AG09319 (cell line): ENCODE measurements around the gene OLIG1.

Source experiments
- DNase-seq: peaks from one replicate; pipeline ENCODE4 v3.0.0-alpha.2; 2010; ENCODE audit warnings: low read depth; ENCODE audit errors: extremely low read depth
- TF ChIP-seq, protein P1 (sequence below): IDR thresholded peaks from 2 replicates; pipeline ENCODE4 v1.5.1; 2011; ENCODE audit warnings: low read depth, mild to moderate bottlenecking, inconsistent platforms, low read length, moderate library complexity

OLIG1 gene

DNA sequence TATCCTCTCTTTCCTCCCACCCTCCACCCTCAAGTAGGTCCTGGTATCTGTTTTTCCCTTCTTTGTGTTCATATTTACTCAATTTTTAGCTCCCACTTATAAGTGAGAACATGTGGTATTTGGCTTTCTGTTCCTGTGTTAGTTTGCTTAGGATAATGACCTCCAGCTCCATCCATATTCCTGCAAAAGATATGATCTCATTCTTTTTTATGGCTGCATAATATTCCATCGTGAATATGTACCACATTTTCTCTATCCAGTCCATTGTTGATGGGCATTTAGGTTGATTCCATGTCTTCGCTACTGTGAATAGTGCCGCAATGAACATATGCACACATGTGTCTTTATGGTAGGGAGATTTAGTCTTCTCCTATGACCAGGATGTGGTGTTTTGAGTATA is 29.7 kb upstream of the OLIG1 start:
- no peak for DNase-seq
- TF ChIP-seq, protein P1, sequence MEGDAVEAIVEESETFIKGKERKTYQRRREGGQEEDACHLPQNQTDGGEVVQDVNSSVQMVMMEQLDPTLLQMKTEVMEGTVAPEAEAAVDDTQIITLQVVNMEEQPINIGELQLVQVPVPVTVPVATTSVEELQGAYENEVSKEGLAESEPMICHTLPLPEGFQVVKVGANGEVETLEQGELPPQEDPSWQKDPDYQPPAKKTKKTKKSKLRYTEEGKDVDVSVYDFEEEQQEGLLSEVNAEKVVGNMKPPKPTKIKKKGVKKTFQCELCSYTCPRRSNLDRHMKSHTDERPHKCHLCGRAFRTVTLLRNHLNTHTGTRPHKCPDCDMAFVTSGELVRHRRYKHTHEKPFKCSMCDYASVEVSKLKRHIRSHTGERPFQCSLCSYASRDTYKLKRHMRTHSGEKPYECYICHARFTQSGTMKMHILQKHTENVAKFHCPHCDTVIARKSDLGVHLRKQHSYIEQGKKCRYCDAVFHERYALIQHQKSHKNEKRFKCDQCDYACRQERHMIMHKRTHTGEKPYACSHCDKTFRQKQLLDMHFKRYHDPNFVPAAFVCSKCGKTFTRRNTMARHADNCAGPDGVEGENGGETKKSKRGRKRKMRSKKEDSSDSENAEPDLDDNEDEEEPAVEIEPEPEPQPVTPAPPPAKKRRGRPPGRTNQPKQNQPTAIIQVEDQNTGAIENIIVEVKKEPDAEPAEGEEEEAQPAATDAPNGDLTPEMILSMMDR = no peak

DNA sequence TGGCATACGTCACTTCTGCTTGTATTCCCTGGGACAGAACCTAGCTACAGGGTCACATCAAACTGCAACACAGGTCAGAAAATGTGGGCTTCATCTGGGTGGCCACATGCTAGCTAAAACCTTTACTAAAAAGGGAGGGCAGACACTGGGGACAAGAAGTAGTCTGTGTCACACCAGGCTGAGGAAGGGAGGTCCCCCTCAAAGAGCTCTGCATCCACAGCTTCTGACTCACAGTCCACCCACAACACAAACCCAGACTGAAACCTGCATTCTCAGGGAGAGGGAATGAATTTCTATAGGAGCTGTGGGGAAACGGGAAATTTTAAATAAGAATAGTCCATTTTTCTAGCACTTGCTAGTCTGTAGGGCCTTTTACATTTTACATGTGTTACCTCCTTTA is 28.0 kb upstream of the OLIG1 start:
- TF ChIP-seq, protein P1 = no peak
- DNase-seq = no peak

DNA sequence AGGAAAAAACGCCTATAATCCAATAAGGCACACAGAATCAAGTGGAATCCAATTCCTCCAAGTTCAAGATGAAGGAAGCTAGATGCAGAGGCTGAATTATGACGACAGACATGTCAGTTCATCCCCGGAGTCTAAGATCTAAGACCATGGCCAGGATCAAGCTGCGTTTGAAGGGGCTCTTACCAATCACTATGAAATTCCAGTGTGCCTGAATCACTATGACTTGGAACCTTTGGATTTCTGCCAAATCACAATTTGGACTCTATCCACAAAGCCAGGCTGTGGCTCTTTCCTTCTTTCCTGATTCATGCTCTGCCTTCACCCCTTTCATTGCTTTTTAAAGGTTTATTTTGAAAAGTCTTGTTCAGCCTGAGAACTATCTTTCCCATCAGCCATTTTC is 27.1 kb upstream of the OLIG1 start:
- peak; percentile 30 for DNase-seq
- TF ChIP-seq, protein P1 = no peak

DNA sequence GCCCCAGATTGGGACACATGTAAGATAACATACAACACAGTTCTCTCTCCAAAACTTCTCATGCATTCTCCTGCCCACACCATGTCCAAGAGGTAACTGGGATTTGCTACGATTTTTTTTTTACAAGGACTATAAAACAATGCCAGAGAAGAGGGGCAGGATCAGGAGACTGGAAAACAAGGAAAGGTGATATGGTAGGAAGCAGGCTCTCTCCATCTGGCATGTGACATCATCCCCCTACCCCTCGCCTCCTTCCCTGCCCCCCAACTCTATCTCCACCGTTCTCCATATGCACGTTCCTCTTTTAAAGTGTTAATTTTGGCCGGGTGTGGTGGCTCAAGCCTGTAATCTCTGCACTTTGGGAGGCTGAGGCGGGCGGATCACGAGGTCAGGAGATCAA is 23.5 kb upstream of the OLIG1 start:
- no peak for DNase-seq
- TF ChIP-seq, protein P1 = no peak

DNA sequence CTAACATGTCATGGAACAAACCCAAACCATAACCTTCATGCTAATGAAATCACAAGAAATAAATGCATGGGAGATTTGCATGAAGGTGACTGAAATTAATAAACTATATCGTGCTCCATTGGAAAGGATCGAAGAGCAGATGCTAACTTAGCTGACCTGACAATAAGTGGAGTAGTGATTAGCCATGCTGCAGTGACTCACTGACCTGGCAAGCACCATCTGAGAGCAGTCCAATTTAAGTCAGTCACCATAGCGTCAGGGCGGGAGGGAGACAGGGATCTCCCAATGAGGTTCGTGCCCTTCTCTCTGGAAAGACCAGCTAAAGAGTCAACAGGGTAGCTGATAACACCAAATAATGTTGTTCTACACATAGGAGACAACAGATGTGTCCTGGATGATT is 22.7 kb upstream of the OLIG1 start:
- TF ChIP-seq, protein P1 = no peak
- DNase-seq = no peak

DNA sequence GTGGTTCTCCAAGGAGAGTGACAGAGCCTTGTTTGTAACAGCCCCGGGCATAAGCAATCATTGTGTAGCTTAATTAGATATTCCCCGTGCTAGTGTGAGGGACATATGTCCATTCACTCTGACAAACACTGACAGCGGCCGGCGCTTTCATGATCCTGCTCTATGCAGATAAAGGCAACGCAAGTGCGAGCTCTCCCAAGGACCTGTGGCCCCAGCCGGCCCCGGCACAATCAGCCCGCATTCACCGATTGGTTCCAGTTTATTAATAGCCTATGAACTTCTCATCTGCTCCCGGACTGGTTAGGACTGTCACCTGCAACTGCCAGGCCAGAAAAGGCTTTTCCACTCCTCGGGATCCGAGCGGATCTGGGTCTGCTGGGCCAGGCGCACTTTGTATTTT is 18.0 kb upstream of the OLIG1 start:
- no peak for DNase-seq
- TF ChIP-seq, protein P1 = no peak

DNA sequence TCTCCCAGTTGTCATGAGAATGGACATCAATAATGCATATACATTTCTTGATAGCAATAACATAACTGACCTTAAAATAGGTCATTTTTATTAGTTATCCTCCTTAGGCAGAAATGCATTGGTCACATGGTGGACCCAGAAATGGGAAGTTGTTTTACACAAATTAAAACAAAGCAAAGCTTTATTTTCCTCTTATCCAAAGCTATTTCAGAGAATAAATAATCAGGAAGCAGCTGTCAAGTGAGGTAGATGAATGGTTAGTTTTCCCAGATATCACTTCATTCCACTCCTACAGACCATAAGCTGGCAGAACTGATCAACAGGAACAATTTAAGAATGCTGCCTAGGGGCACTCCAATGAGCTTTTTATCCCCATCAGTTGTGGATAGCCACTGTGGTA is 16.0 kb upstream of the OLIG1 start:
- DNase-seq = no peak
- TF ChIP-seq, protein P1 = no peak
